Measurements from ENCODE around the gene LGI4.
"Not testable (repeated sequence)": the region's sequence is repeated elsewhere in the genome, so short reads cannot be mapped to it uniquely, and the experiment has no call there.

The LGI4 gene

GRCh38 chr19:35141837-35142605 is 7.2 kb upstream of the LGI4 start:
- no peak for DNase-seq (ENCODE audit: low spot score)

GRCh38 chr19:35140962-35141836 is 6.3 kb upstream of the LGI4 start:
- DNase-seq (ENCODE audit: low spot score): peak; percentile 97

- DNase-seq (ENCODE audit: low spot score): no peak
These were observed 5.5 kb upstream of the LGI4 start for GRCh38 chr19:35140207-35140961.

- no peak for DNase-seq (ENCODE audit: low spot score)
These were observed 3.5 kb upstream of the LGI4 start, which contains the start of gene FXYD1 for GRCh38 chr19:35138305-35138892. Gene FXYD1, plus strand, starts transcription at chr19:35138824. Its CDS starts 1,256 bp downstream, at chr19:35140080.

- no peak for DNase-seq (ENCODE audit: low spot score)
These were observed 2.3 kb upstream of the LGI4 start for GRCh38 chr19:35136977-35137702.

GRCh38 chr19:35136231-35136630 is 1.4 kb upstream of the LGI4 start:
- no peak for DNase-seq (ENCODE audit: low spot score)

GRCh38 chr19:35135389-35135909 is 590 bp upstream of the LGI4 start:
- peak; percentile 89 for DNase-seq (ENCODE audit: low spot score)

GRCh38 chr19:35133826-35134225 is 1.0 kb downstream of the LGI4 start:
- DNase-seq (ENCODE audit: low spot score): no peak

GRCh38 chr19:35132254-35132653 is 2.6 kb downstream of the LGI4 start:
- DNase-seq (ENCODE audit: low spot score): no peak

GRCh38 chr19:35130761-35131720 is 3.8 kb downstream of the LGI4 start:
- DNase-seq (ENCODE audit: low spot score): no peak

- not testable (repeated sequence) for DNase-seq (ENCODE audit: low spot score)
These were observed 5.1 kb downstream of the LGI4 start for GRCh38 chr19:35129724-35130274.

- no peak for DNase-seq (ENCODE audit: low spot score)
These were observed 6.3 kb downstream of the LGI4 start for GRCh38 chr19:35128398-35129057.

- no peak for DNase-seq (ENCODE audit: low spot score)
These were observed 7.0 kb downstream of the LGI4 start for GRCh38 chr19:35127871-35128270.

GRCh38 chr19:35126624-35126959 is 8.3 kb downstream of the LGI4 start:
- DNase-seq (ENCODE audit: low spot score): no peak

- DNase-seq (ENCODE audit: low spot score): no peak
These were observed 8.9 kb downstream of the LGI4 start for GRCh38 chr19:35125749-35126623.

GRCh38 chr19:35125270-35125717 is 9.6 kb downstream of the LGI4 start:
- DNase-seq (ENCODE audit: low spot score): no peak

- peak; percentile 91 for DNase-seq (ENCODE audit: low spot score)
These were observed 10.5 kb downstream of the LGI4 start for GRCh38 chr19:35124098-35125060.

All from D341Med (cell line).